Colonic mucosa (tissue), 4 donors: ENCODE results near the gene MT1X. TPM values are rescaled to one million over a fixed set of nuclear protein-coding genes. Genes with fewer than 3 reads are reported as not detected.
A peak's percentile ranks its signal among the peaks of the same experiment; 100 is the strongest.

Experiments
- DNase-seq: peaks from one replicate; pipeline ENCODE4 v3.0.0-alpha.2; 2020
- H3K27ac ChIP-seq: fragments of 200-600 bp; one replicate; pipeline ENCODE4 v1.8.0; 2021
- H3K27me3 ChIP-seq: fragments of 200-600 bp; one replicate; pipeline ENCODE4 v1.8.0; 2021
- H3K36me3 ChIP-seq: fragments of 200-600 bp; one replicate; pipeline ENCODE4 v1.8.0; 2021
- H3K4me1 ChIP-seq: fragments of 200-600 bp; one replicate; pipeline ENCODE4 v1.8.0; 2021; ENCODE audit warnings: mild to moderate bottlenecking
- H3K4me3 ChIP-seq: fragments of 200-600 bp; one replicate; pipeline ENCODE4 v1.8.0; 2021
- H3K9ac ChIP-seq, 2 donors: one replicate each; pipeline ENCODE4 v1.7.0; 2013; ENCODE audit warnings: control low read depth in 2 of 2, low read depth in 2 of 2, low read length in 2 of 2
- H3K9me3 ChIP-seq: fragments of 200-600 bp; one replicate; pipeline ENCODE4 v1.8.0; 2021
- intact Hi-C: fragments of 100-400 bp; cut with DNase I; formaldehyde crosslinking; loops from one replicate; pipeline ENCODE4 v1.14.1; 2022
- total RNA-seq, 2 donors: library from RNA; stranded (reverse); fragmentation: NEBNext Ultra II Directional in 1 of 2; extraction: Animal tissue kit (Norgen Biotek cat#: 25700) in 1 of 2; gene quantifications; one replicate each; pipeline ENCODE4 v1.2.1, GENCODE V29; 2021
- TF ChIP-seq, protein P1 (sequence below): fragments of 200-600 bp; IDR thresholded peaks from one replicate; pipeline ENCODE4 v1.8.0; 2022; ENCODE audit warnings: antibody characterized with exemption, mild to moderate bottlenecking
- donor health status: healthy.
- donor health status: DM: no; HTN: no; CAD: no.
- donor health status: DM: no; HTN: no; CAD: no.

Gene MT1X
- total RNA-seq, 2 donors from 2014 or later: 112 to 149 TPM

- Histone ChIP-seq H3K4me3 (no peak overlapping the region), H3K9me3 (no peaks in the 10 kb centered on the region), H3K27ac (no peak overlapping the region), H3K36me3 (no peaks in the 10 kb centered on the region), H3K9ac (no peak overlapping the region), H3K4me1 (peaks cover 9% of the 10 kb centered on the region), H3K27me3 (peaks cover 6% of the 10 kb centered on the region)
- no peak for DNase-seq
- TF ChIP-seq, protein P1, sequence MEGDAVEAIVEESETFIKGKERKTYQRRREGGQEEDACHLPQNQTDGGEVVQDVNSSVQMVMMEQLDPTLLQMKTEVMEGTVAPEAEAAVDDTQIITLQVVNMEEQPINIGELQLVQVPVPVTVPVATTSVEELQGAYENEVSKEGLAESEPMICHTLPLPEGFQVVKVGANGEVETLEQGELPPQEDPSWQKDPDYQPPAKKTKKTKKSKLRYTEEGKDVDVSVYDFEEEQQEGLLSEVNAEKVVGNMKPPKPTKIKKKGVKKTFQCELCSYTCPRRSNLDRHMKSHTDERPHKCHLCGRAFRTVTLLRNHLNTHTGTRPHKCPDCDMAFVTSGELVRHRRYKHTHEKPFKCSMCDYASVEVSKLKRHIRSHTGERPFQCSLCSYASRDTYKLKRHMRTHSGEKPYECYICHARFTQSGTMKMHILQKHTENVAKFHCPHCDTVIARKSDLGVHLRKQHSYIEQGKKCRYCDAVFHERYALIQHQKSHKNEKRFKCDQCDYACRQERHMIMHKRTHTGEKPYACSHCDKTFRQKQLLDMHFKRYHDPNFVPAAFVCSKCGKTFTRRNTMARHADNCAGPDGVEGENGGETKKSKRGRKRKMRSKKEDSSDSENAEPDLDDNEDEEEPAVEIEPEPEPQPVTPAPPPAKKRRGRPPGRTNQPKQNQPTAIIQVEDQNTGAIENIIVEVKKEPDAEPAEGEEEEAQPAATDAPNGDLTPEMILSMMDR: no peak
- intact Hi-C loops: no loop called here
These were observed 2.5 kb upstream of the MT1X start for GRCh38 chr16:56679818-56680217.

DNA sequence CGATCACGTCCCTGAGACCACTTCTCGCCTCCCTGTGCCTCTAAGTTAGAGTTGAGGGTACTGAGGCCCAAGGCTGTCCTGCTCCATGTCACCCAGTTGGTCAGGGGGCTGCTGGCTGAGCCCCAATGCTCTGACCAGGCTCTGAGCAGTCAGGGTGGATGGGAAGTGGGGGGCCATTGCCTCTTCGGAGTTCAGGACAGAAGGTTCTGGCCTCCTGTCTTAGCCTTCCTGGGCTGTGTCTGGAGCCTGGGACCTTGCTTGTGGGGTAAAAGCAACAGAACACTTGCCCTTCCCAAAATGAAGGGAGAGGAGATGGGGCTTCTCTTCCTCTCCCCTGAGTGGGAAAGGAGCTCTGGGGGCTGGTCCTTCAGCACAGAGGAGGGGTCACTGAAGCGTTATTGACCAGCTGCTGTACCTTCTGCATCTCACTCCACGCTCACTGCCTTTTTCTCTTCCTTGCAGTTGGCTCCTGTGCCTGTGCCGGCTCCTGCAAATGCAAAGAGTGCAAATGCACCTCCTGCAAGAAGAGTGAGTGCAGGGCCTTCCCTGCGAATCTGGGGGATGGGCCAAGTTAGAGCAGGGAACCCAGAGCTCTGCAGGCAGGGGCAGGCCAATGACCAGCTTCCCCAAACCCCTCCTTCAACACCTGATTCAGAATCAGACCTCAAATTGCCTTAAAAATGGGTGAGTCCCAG is 580 bp downstream of the MT1X start:
- DNase-seq: no peak
- Histone ChIP-seq H3K9ac (peak overlapping the region; percentile 68 to 94), H3K27ac (peak overlapping the region; percentile 49), H3K36me3 (no peaks in the 10 kb centered on the region), H3K9me3 (no peaks in the 10 kb centered on the region), H3K4me1 (peaks cover 9% of the 10 kb centered on the region), H3K4me3 (peak overlapping the region; percentile 36), H3K27me3 (no peaks in the 10 kb centered on the region)
- intact Hi-C loops: no loop called here
- TF ChIP-seq, protein P1: no peak

DNA sequence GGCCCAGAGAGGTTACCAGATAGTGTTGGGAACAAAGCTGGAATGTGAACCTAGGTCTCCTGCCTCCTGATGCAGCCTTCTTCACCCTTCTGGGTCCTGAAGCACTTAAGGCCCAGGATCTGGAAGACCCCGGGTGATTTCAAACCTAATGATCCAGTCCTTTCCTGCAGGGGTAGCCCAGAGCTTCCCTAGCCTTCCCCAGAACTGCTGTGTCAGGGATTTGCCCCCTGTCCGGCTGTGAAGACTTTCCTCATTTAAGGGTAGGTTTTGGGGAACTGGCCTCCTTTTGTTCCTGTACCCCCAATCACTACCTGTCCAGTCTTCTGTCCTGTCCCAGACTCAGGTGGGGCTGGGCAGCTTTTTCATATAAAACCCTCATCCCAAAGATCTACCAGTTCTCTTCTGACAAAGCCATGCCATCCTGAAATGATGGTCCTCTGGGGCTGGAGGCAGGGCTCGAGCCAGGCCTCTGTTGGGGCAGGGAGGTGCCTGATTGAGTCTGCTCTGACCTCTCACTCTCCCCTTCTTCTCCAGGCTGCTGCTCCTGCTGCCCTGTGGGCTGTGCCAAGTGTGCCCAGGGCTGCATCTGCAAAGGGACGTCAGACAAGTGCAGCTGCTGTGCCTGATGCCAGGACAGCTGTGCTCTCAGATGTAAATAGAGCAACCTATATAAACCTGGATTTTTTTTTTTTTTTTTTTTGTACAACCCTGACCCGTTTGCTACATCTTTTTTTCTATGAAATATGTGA is 1.3 kb downstream of the MT1X start:
- Histone ChIP-seq H3K4me3 (no peak overlapping the region), H3K4me1 (peaks cover 9% of the 10 kb centered on the region), H3K9ac (peak overlapping the region; percentile 68 to 94), H3K27me3 (no peaks in the 10 kb centered on the region), H3K36me3 (no peaks in the 10 kb centered on the region), H3K9me3 (no peaks in the 10 kb centered on the region), H3K27ac (no peak overlapping the region)
- TF ChIP-seq, protein P1: no peak
- DNase-seq: no peak
- intact Hi-C loops: no loop called here

- TF ChIP-seq, protein P1: no peak
- Histone ChIP-seq H3K4me3 (no peak overlapping the region), H3K36me3 (no peaks in the 10 kb centered on the region), H3K27ac (no peak overlapping the region), H3K9ac (no peak overlapping the region), H3K27me3 (no peaks in the 10 kb centered on the region), H3K4me1 (peaks cover 9% of the 10 kb centered on the region), H3K9me3 (no peaks in the 10 kb centered on the region)
- intact Hi-C loops: no loop called here
- no peak for DNase-seq
These were observed 2.1 kb downstream of the MT1X start for GRCh38 chr16:56684256-56684925.

DNA sequence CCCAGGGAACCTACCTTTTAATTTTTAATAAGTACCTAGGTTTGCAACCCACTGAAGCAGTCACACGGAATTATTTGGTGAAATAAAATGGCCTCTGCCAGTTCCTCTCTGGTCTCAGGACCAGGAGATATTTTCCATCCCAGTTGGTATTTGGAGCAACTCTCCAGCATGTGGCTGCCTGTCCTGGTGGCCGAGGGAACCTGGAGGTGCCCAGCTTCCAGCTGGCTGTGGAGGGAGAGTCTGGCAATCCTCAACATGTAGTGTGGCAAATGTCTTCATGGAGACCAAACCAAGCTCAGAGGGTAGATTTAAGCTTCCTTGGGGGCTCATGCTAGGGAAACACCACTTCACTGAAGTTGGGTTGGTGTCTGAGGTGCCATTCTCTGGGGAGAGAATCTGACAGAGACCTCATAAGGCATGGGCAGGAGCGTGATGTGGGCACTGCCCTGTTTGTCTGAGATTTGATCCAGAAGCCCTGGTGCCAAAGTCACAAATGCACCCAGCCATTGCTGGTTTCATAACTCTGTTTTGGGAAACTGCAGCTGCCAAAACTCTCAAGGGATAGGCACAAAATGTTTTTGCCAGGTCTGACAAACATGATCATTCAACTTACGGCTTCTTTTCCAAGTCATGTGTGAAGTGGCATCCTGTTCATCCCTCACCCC is 2.8 kb downstream of the MT1X start:
- H3K4me1 ChIP-seq: peaks cover 9% of the 10 kb centered on the region
- H3K27ac ChIP-seq: no peak overlapping the region
- H3K27me3 ChIP-seq: no peaks in the 10 kb centered on the region
- TF ChIP-seq, protein P1: no peak
- no peak overlapping the region for H3K9ac ChIP-seq
- no peaks in the 10 kb centered on the region for H3K9me3 ChIP-seq
- H3K36me3 ChIP-seq: no peaks in the 10 kb centered on the region
- H3K4me3 ChIP-seq: no peak overlapping the region
- intact Hi-C loops: no loop called here
- no peak for DNase-seq
